GM21786 (cell line): Measurements from ENCODE around the gene ZNF546.

Experiments used
- ATAC-seq: cut with Tn5 transposase; IDR thresholded peaks from one replicate; pipeline ENCODE4 v1.9.1; 2021; ENCODE audit not compliant: unreplicated experiment

The ZNF546 gene

GRCh38 chr19:40054632-40055031 lies 57.8 kb downstream of the ZNF546 start:
- no peak for ATAC-seq

- ATAC-seq = no peak
Observed at GRCh38 chr19:40055049-40055448, 58.2 kb downstream of the ZNF546 start.

- ATAC-seq = peak; percentile 81
Observed at GRCh38 chr19:40055832-40056504, 59.1 kb downstream of the ZNF546 start, which contains the start of gene ZNF780B. ZNF780B (minus strand) TSS chr19:40056231; CDS start chr19:40050332, 5,899 bp downstream.

GRCh38 chr19:40056505-40056904 lies 59.6 kb downstream of the ZNF546 start:
- no peak for ATAC-seq

DNA sequence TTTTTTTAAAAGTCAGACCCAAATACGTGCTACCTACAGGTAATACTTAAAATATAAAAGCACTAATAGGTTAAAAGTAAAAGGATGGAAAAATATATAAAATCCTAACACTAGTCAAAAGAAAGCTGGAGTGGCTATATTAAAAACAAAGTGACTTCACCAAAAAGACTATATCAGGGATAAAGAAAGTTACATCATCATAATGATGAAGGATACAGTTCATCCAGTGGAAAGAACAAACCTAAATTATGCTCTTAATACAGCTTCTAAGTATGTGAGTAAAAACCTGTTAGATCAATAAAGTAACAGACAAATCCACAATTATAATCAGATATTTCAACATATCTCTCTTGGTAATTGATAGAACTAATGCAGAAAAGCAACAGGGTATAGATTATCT lies 60.3 kb downstream of the ZNF546 start:
- no peak for ATAC-seq

GRCh38 chr19:40059624-40060023 lies 62.8 kb downstream of the ZNF546 start:
- no peak for ATAC-seq

- ATAC-seq = no peak
Observed at GRCh38 chr19:40070058-40070457, 73.2 kb downstream of the ZNF546 start.
